Central memory CD4-positive, alpha-beta T cell (primary cell): ENCODE results near the gene HELB.

ENCODE experiments used
- DNase-seq: peaks from one replicate; pipeline ENCODE4 v3.0.0; 2022
- total RNA-seq, 3 experiments: gene quantifications; one replicate each; lab custom pipeline; 2026; lab: John Stamatoyannopoulos, UW

HELB gene
- total RNA-seq = 35.8 to 170 (median 97.9) reads per million in 3 experiments

DNA sequence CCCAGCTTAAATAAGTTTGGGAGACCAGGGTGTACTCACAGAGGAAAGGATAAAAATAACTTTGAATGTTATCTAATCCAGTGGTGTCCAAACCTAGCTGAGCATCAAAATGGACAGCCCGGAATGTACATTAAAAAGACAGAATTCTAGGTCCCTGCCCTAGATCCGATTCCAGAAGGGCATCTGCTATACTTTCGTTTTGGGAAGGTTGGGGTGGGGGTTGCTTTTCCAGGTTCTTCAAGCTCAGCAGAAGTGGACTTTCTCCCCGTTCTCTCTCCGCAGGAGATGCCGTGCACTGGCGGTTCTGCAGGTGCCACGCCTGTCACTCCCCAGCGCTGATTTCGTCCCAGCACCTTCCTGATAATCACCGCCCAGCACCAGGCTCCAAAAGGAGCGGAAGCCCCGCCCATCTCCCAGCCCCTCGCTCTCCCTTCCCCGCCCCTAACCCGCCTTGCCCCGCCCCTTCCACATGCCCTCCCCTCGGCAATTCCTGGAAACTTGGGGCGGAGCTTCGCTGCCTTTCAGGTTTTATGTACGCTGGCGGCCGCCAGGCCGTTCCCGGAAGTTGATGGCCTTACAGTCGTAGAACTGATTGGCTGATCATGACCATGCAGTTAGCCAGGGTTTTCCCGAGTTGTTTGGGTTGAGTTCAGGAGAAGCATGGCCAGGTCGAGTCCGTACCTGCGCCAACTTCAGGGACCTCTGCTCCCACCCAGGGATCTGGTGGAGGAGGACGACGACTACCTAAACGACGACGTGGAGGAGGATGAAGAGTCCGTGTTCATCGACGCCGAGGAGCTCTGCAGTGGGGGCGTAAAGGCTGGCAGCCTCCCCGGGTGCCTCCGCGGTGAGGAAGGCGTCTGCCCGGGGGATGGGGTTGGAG is at the start of gene HELB:
HELB (plus strand) TSS at position 550 of the 883 bp plus-strand sequence; CDS start at position 661, 111 bp downstream.
- DNase-seq = peak; percentile 86

- DNase-seq = no peak
These were observed 49.5 kb upstream of the HELB start for GRCh38 chr12:66252771-66253170.

GRCh38 chr12:66255737-66256136 is 46.6 kb upstream of the HELB start:
- DNase-seq = no peak

DNA sequence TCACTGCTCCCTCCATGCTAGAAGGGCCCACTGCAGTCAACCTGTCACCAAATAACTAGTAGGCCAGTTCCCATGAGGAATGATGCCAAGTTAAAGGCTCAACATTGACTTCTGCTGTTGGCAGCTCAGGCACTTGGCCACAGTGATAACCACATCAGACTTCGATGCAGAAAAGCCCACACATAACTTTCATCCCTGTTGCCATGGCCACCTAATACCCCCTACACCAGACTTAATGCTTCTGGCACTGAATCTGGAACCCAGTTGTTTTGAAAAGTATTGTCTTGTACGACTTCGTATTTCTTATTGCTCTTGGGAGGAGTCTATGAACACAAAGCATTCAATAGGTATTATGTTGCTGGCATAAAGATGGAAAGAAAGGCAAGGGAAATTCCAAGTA is 44.3 kb upstream of the HELB start:
- DNase-seq = no peak

DNA sequence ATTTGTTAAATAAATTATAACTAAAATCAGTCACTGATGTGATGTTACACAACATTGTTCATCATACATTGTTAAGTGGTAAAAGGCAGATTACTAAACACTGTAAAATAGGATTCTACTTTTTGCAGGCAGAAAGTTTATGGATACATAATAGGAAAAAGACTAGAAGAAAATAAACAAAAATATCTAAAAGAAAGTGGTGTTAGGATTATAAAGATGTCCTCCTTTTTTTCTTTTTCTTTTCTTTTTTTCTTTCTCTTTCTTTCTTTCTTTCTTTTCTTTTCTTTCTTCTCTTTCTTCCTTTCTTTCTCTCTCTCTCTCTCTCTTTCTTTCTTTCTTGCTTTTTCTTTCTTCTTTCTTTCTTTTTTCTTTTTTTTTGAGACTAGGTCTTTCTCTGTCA is 39.6 kb upstream of the HELB start:
- no peak for DNase-seq

GRCh38 chr12:66268562-66268961 is 33.7 kb upstream of the HELB start:
- no peak for DNase-seq

- no peak for DNase-seq
These were observed 33.2 kb upstream of the HELB start for GRCh38 chr12:66269142-66269541.

GRCh38 chr12:66269757-66270383 is 32.4 kb upstream of the HELB start:
- DNase-seq = peak; percentile 51

DNA sequence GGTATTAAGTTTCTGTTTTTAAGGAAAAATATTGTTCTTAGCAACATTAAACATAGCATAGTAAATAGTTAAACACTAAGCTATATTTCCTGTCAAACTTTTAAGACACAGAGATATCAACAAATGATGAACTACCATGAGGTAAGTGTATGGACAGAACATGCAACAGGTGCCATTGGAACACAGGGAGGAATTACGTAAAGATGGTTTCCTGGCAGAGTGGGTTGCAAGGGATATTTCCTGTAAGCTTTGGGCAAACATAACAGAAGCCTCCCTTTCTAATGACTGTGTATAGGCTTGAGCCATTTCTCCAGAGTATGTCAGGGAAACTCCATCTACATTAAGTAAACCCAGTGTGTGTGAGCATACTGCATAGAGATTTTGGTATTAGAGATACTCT is 31.7 kb upstream of the HELB start:
- DNase-seq = no peak

- no peak for DNase-seq
These were observed 29.6 kb upstream of the HELB start for GRCh38 chr12:66272650-66273049.

GRCh38 chr12:66273147-66273546 is 29.1 kb upstream of the HELB start:
- no peak for DNase-seq

GRCh38 chr12:66275040-66275439 is 27.3 kb upstream of the HELB start:
- DNase-seq = no peak

DNA sequence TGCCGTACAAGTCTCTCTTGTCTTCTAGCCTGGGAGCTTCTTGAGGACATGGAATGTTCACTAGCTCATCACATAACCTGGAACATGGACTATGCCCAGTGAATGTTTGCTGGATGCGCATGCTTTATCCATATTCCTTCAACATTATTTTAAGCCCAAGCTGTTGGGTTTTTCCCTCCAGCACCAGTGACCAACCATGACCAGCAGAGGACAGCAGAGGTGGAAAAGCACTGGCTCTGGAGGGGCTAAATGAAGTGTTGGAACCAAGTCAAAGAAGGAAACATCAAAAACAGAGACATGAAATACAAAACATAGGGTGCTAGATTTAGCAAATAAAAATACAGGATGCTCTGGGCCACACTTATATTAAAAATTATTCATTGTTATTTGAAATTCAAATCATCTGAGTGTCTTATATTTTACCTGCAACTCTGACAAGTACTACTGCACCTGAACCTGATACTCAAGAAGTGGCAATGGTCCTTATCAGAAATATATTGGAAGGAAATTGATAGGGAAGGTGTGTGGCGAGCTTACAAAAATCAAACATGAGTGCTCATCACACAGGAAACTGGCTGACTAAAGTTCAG is 23.1 kb upstream of the HELB start:
- peak; percentile 41 for DNase-seq

DNA sequence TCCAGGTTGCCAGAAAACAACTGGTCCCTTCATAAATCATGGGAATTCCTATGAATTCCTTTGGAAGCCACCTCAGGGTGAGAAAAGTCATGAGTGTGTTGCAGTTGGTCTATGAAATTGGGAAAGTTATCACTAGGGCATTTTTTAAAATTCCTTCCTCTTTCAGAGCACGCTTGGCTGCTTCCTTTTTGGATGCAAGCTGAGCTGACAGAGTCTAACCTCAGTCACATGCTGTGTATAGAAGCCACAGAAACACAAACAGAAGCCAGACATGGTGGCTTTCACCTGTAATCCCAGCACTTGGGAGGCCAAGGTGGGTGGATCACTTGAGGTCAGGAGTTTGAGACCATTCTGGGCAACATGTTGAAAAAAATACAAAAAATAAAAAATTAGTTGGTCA is 21.7 kb upstream of the HELB start:
- no peak for DNase-seq

GRCh38 chr12:66282244-66282643 is 20.0 kb upstream of the HELB start:
- no peak for DNase-seq

GRCh38 chr12:66287275-66287674 is 15.0 kb upstream of the HELB start:
- DNase-seq = no peak

GRCh38 chr12:66288121-66288520 is 14.2 kb upstream of the HELB start:
- DNase-seq = peak; percentile 91

DNA sequence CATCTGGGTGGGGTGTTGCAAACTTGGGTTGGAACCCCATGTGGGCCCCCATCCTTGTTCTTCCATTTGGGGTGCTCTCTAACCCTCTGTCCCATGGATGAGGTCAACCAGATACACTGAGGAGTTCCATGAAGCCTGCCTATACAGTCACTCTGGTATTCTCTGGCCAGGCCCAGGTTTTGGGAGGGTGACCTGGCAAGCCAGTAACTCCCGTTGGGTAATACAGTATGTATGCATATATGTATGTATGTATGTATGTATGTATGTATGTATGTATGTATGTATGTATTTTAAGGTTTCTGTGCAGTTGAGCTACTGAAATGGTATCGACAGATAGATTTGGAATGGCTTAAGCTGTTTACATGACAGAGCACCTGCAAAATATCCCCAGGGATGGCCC is 12.8 kb upstream of the HELB start:
- DNase-seq = no peak

DNA sequence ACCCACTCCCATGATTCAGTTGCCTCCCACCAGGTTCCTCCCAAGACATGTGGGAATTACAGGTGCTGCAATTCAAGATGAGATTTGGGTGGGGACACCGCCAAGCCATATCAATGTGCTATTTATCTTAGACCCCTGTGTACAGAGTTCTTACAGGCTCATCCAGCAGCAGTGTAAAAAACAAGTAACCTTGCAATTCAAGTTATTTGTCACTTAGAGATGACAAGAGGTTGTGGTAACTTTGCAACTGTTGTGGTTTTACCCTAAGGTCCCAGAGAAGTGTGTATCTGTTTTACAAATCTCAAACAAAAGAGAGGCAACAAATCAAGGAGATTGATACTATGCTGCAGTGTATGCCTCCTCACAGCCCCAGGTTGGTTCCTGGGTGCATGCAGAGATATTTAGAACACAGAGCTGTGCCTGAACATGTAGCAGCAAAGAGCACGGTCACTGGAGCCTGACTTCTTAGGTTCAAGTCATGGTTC is 11.5 kb upstream of the HELB start:
- peak; percentile 61 for DNase-seq

- DNase-seq = no peak
These were observed 6.1 kb upstream of the HELB start for GRCh38 chr12:66296176-66296683.

DNA sequence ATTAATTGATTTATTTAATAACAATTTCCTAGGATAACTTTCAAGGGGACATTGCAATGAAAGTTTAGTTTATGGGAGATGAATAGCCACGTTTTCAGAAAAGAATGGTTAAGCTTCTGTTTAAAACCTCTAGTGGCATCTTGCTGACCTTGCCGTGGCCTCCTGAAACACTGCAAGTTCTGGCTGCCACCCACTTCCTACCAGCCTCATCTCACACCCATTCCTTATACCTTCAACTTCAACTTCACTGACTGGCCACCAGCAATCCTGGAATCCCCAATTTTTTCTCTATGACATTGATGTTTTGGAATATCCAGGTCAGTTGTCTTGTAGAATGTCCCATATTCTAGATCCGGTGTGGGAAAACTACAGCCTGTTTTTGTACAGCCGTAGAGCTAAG is 5.2 kb upstream of the HELB start:
- no peak for DNase-seq

- no peak for DNase-seq
These were observed 4.4 kb upstream of the HELB start for GRCh38 chr12:66297923-66298322.

GRCh38 chr12:66302827-66303169 is 505 bp downstream of the HELB start:
- DNase-seq = no peak
